Caco-2 (cell line): ENCODE data around the gene TMEM204. TPM values are rescaled to one million over a fixed set of nuclear protein-coding genes. Genes with fewer than 3 reads are reported as not detected.

Source experiments
- BruUV-seq: library from RNA; stranded (reverse); fragments of 400-500 nt; replicated peaks from 2 replicates; lab custom pipeline; 2021; lab: Mats Ljungman, UMichigan
- CTCF ChIA-PET: fragments of 300-600 bp; sonication (Branson Sonifier 250); formaldehyde crosslinking; loops from one replicate; lab custom pipeline; 2022; ENCODE audit warnings: antibody characterized with exemption; lab: Charles Lee
- POLR2A ChIA-PET: fragments of 300-600 bp; sonication (Branson Sonifier 250); formaldehyde crosslinking; loops from one replicate; lab custom pipeline; 2022; ENCODE audit warnings: antibody characterized with exemption; lab: Charles Lee
- DNase-seq, 2 experiments: peaks; one replicate each; pipeline versions ENCODE4 v3.0.0 to v3.0.0-alpha.2; 2020 to 2022
- H3K27me3 ChIP-seq: replicated peaks from 2 replicates; pipeline ENCODE4 v1.6.0; 2011; ENCODE audit warnings: low read length; ENCODE audit not compliant: control insufficient read depth, insufficient read depth
- H3K36me3 ChIP-seq: 2 replicates; pipeline ENCODE4 v1.5.1; 2011; ENCODE audit warnings: low read length; ENCODE audit not compliant: control insufficient read depth, insufficient read depth
- H3K4me1 ChIP-seq: fragments of 250-450 bp; sonication (Bioruptor Pico); 2 replicates; pipeline ENCODE4 v1.5.1; 2020; ENCODE audit warnings: mild to moderate bottlenecking
- H3K4me3 ChIP-seq: 2 replicates; pipeline ENCODE4 v1.5.1; 2011; ENCODE audit warnings: low read depth, mild to moderate bottlenecking, control low read depth, low read length
- H3K9me3 ChIP-seq: fragments of 250-450 bp; sonication (Bioruptor Pico); 2 replicates; pipeline ENCODE4 v1.5.1; 2020; ENCODE audit warnings: mild to moderate bottlenecking, moderate library complexity
- H3K27ac Mint-ChIP-seq: one replicate; pipeline ENCODE4 v1.8.0; 2022; ENCODE audit warnings: mixed read lengths; ENCODE audit not compliant: unreplicated experiment
- H3K27me3 Mint-ChIP-seq: one replicate; pipeline ENCODE4 v1.8.0; 2022; ENCODE audit warnings: mixed read lengths; ENCODE audit not compliant: insufficient read depth, unreplicated experiment
- H3K36me3 Mint-ChIP-seq: one replicate; pipeline ENCODE4 v1.8.0; 2022; ENCODE audit warnings: mild to moderate bottlenecking, mixed read lengths; ENCODE audit not compliant: insufficient read depth, unreplicated experiment
- H3K4me1 Mint-ChIP-seq: one replicate; pipeline ENCODE4 v1.8.0; 2022; ENCODE audit warnings: low read depth, mixed read lengths; ENCODE audit not compliant: unreplicated experiment
- H3K4me3 Mint-ChIP-seq: one replicate; pipeline ENCODE4 v1.8.0; 2022; ENCODE audit warnings: mild to moderate bottlenecking, moderate library complexity, mixed read lengths; ENCODE audit not compliant: unreplicated experiment
- H3K9me3 Mint-ChIP-seq: one replicate; pipeline ENCODE4 v1.8.0; 2022; ENCODE audit warnings: mixed read lengths; ENCODE audit not compliant: unreplicated experiment
- intact Hi-C: fragments of 100-400 bp; cut with micrococcal nuclease; formaldehyde crosslinking; loops from one replicate; pipeline ENCODE4 v1.10.0; 2022; ENCODE audit not compliant: unreplicated experiment
- total RNA-seq: library from RNA; stranded (reverse); gene quantifications from 2 replicates; pipeline ENCODE4 v1.2.3, GENCODE V29; 2022
- TF ChIP-seq, protein P1 (sequence below), 2 experiments: fragments of 200-600 bp in 1 of 2; IDR thresholded peaks; 1 replicate in 1 of 2; 2 replicates in 1 of 2; pipeline versions ENCODE4 v1.5.1 to v1.8.0; 2011 to 2022; ENCODE audit warnings: antibody characterized with exemption in 1 of 2, control low read depth in 1 of 2, inconsistent platforms in 1 of 2, low read depth in 1 of 2, low read length in 1 of 2, mild to moderate bottlenecking in 1 of 2, moderate library complexity in 1 of 2; ENCODE audit not compliant: insufficient read depth in 1 of 2, severe bottlenecking in 1 of 2, unreplicated experiment in 1 of 2

The TMEM204 gene
- total RNA-seq, 1 experiment from 2014 or later = not detected

DNA sequence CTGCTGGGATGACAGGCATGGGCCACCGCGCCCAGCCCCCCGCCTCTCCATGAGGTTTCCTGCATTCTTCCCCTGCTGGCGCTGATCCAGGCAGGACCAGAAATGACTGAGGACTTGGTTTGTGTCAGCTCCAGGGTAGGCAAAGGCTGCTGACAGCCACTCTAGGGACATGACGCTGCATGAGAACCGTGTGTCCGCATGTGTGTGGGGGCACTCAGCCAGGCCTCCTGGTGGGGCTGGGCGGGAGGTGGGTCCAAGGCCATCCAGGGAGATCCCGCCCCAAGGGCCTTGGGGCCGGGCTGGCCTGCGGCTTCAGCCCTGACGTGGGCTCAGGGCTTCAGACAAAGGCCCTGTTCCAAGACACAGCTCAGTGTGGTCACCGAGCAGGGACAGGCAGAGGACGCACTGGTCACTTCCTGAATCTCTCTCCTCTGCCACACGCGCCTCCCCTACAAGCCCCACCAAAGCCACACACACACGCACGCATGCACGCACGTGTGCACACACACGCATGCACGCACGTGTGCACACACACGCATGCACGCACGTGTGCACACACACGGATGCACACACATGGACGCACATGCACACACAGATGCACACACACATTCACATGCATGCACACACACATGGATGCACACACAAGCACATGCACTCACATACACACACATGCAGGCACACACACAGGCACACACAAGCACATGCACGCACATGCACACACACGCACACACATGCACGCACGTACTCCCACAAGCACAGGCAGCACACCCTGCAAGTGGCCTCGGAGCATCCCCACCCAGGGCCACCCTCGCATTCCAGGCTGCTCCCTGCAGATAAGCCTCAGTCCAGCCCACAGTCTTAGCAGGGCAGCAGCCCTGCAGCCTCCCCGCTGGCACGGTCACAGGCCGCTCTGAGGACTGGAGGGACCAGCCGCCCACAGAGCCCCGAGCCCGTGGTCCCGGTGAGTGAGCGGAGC, 5.3 kb upstream of the TMEM204 start:
- Histone ChIP-seq H3K27me3 (no peaks in the 10 kb centered on the region), H3K9me3 (no peaks in the 10 kb centered on the region), H3K4me1 (no peaks in the 10 kb centered on the region), H3K36me3 (no peaks in the 10 kb centered on the region), H3K4me3 (no peak overlapping the region)
- POLR2A ChIA-PET = no interaction called here
- TF ChIP-seq, protein P1, sequence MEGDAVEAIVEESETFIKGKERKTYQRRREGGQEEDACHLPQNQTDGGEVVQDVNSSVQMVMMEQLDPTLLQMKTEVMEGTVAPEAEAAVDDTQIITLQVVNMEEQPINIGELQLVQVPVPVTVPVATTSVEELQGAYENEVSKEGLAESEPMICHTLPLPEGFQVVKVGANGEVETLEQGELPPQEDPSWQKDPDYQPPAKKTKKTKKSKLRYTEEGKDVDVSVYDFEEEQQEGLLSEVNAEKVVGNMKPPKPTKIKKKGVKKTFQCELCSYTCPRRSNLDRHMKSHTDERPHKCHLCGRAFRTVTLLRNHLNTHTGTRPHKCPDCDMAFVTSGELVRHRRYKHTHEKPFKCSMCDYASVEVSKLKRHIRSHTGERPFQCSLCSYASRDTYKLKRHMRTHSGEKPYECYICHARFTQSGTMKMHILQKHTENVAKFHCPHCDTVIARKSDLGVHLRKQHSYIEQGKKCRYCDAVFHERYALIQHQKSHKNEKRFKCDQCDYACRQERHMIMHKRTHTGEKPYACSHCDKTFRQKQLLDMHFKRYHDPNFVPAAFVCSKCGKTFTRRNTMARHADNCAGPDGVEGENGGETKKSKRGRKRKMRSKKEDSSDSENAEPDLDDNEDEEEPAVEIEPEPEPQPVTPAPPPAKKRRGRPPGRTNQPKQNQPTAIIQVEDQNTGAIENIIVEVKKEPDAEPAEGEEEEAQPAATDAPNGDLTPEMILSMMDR (IDR thresholded peaks at IDR 0.05; ENCODE audit: insufficient read depth in 1 of 2, low read depth in 1 of 2, low read length in 1 of 2, severe bottlenecking in 1 of 2, unreplicated experiment in 1 of 2) = no peak
- Mint-ChIP-seq H3K4me3 (no peak overlapping the region), H3K27me3 (no peaks in the 10 kb centered on the region), H3K36me3 (no peaks in the 10 kb centered on the region), H3K4me1 (no peaks in the 10 kb centered on the region), H3K9me3 (no peaks in the 10 kb centered on the region), H3K27ac (no peak overlapping the region)
- DNase-seq = no peak
- BruUV-seq = no TSS peak
- intact Hi-C loops = no loop called here
- CTCF ChIA-PET = no interaction called here

DNA sequence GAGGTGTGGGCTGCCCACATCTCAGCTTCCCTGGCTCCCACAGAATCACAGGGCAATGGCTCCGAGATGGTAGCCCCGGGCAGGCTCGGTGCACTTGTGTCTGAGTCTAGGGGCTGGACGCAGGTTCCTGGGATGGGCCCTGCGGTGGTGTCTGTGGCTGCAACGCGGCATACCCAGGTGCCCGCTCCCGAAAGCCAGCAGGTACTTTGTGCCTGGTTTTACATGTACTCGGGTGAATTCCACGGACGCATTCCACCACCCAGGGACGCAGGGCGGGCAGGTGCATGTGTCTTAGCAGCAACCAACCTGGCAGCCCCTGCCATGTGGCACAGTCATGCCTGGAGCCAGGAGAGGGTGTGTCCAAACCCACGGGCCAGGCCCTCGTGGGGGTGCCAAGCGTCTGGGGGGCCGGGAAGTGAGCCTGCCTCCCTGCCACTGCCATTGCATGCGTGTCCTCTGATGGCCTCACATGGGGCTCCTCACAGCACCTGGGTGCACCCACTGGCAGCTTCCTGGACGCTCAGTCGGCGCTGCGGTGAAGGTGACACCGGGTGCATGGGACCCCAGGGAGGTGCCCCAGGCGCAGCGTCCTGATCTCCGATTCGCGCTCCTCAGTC, 4.4 kb upstream of the TMEM204 start:
- no peak for DNase-seq
- POLR2A ChIA-PET = no interaction called here
- H3K4me1 ChIP-seq = no peaks in the 10 kb centered on the region

DNA sequence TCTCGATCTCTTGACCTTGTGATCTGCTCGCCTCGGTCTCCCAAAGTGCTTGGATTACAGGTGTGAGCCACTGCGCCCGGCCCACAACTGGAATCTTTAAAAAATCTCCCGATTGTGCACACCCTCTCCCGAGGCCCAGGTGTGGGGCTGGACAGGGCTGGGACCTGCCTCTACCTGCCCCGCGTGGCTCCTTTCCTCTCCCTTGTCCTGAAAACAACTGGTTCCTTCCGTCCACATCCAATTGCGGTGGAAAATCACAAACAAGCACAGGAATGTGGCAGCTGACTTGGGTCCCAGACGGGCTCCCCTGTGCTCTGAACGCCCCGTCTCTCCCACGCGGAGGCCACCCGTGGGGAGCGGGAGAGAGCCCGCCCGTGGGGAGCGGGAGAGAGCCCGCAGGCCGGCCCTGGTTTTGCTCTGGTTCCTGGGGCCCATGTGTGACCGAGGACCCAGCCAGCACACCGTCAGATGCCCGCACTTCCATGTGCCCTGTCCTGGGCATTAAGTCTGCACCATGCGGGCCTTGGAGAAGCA, 3.0 kb upstream of the TMEM204 start:
- TF ChIP-seq, protein P1 (IDR thresholded peaks at IDR 0.05; ENCODE audit: insufficient read depth in 1 of 2, low read depth in 1 of 2, low read length in 1 of 2, severe bottlenecking in 1 of 2, unreplicated experiment in 1 of 2) = no peak
- Histone ChIP-seq H3K4me3 (no peak overlapping the region), H3K4me1 (no peaks in the 10 kb centered on the region), H3K27me3 (no peaks in the 10 kb centered on the region), H3K9me3 (no peaks in the 10 kb centered on the region), H3K36me3 (no peaks in the 10 kb centered on the region)
- Mint-ChIP-seq H3K27ac (no peak overlapping the region), H3K9me3 (no peaks in the 10 kb centered on the region), H3K4me3 (no peak overlapping the region), H3K27me3 (no peaks in the 10 kb centered on the region), H3K36me3 (no peaks in the 10 kb centered on the region), H3K4me1 (no peaks in the 10 kb centered on the region)
- BruUV-seq = no TSS peak
- CTCF ChIA-PET = no interaction called here
- intact Hi-C loops = no loop called here
- DNase-seq = no peak
- POLR2A ChIA-PET = no interaction called here

More for the DNA sequence above, 4.4 kb upstream of the TMEM204 start:
- BruUV-seq = no TSS peak
- TF ChIP-seq, protein P1 (IDR thresholded peaks at IDR 0.05; ENCODE audit: insufficient read depth in 1 of 2, low read depth in 1 of 2, low read length in 1 of 2, severe bottlenecking in 1 of 2, unreplicated experiment in 1 of 2) = no peak
- Mint-ChIP-seq H3K4me3 (no peak overlapping the region), H3K27ac (no peak overlapping the region), H3K36me3 (no peaks in the 10 kb centered on the region), H3K4me1 (no peaks in the 10 kb centered on the region), H3K9me3 (no peaks in the 10 kb centered on the region), H3K27me3 (no peaks in the 10 kb centered on the region)
- Histone ChIP-seq H3K9me3 (no peaks in the 10 kb centered on the region), H3K4me3 (no peak overlapping the region), H3K36me3 (no peaks in the 10 kb centered on the region), H3K27me3 (no peaks in the 10 kb centered on the region)
- CTCF ChIA-PET = no interaction called here
- intact Hi-C loops = no loop called here
